GM23338 (cell line): Measurements from ENCODE around the gene ANAPC4. TPM values are rescaled to one million over a fixed set of nuclear protein-coding genes. Genes with fewer than 3 reads are reported as not detected.

ENCODE experiments used
- CREB1 ChIP-seq: fragments of 250-450 bp; sonication (Bioruptor Pico); IDR thresholded peaks from 2 replicates; pipeline ENCODE4 v1.5.0; 2020; ENCODE audit warnings: low read depth, mild to moderate bottlenecking, moderate library complexity
- EZH2 ChIP-seq: fragments of 200-600 bp; sonication (generic); IDR thresholded peaks from one replicate; pipeline ENCODE4 v1.8.0; 2017; ENCODE audit warnings: antibody characterized with exemption, mild to moderate bottlenecking, low read depth; ENCODE audit not compliant: unreplicated experiment
- EZH2phosphoT487 ChIP-seq: fragments of 200-600 bp; sonication (generic); IDR thresholded peaks from one replicate; pipeline ENCODE4 v1.8.1; 2018; ENCODE audit warnings: antibody characterized with exemption; ENCODE audit not compliant: unreplicated experiment
- JUNB ChIP-seq: IDR thresholded peaks from one replicate; pipeline ENCODE4 v1.6.1; 2016; ENCODE audit warnings: antibody characterized with exemption; ENCODE audit not compliant: unreplicated experiment
- NANOG ChIP-seq: IDR thresholded peaks from 2 replicates; pipeline ENCODE4 v1.6.1; 2016; ENCODE audit warnings: antibody characterized with exemption, borderline replicate concordance
- POLR2AphosphoS5 ChIP-seq: IDR thresholded peaks from 2 replicates; pipeline ENCODE4 v1.6.1; 2016; ENCODE audit warnings: antibody characterized with exemption, low read depth
- STAT1 ChIP-seq: IDR thresholded peaks from one replicate; pipeline ENCODE4 v1.6.1; 2016; ENCODE audit warnings: antibody characterized with exemption; ENCODE audit not compliant: unreplicated experiment
- ZNF114 ChIP-seq: fragments of 250-450 bp; sonication (Bioruptor Pico); IDR thresholded peaks from 2 replicates; pipeline ENCODE4 v1.5.0; 2020; ENCODE audit warnings: mild to moderate bottlenecking, moderate library complexity
- ZNF331 ChIP-seq: fragments of 250-450 bp; sonication (Bioruptor Pico); IDR thresholded peaks from 2 replicates; pipeline ENCODE4 v1.5.0; 2020; ENCODE audit warnings: low read depth, mild to moderate bottlenecking, moderate library complexity
- polyA plus RNA-seq: library from polyadenylated mRNA; unstranded; fragments of >200 nt; fragmentation: Nextera tagmentation; extraction: Ambion mirVana; gene quantifications from 2 replicates; pipeline ENCODE4 v1.2.1, GENCODE V29; 2016
- total RNA-seq: library from RNA; depleted of rRNA; stranded (reverse); fragments of >200 nt; shearing (Covaris generic); gene quantifications from 2 replicates; pipeline ENCODE4 v1.2.3, GENCODE V29; 2014
- TF ChIP-seq, protein P1 (sequence below): fragments of 250-450 bp; sonication (Bioruptor Pico); IDR thresholded peaks from 2 replicates; pipeline ENCODE4 v1.5.0; 2020; ENCODE audit warnings: mild to moderate bottlenecking, moderate library complexity
- TF ChIP-seq, protein P2 (sequence below), 2 experiments: fragments of 200-600 bp in 1 of 2; sonication (generic) in 1 of 2; conservative IDR thresholded peaks; 2 replicates each; pipeline versions ENCODE4 v1.5.1 to v1.6.1; 2016 to 2017; ENCODE audit warnings: antibody characterized with exemption in 2 of 2, low read depth in 2 of 2, mild to moderate bottlenecking in 2 of 2, moderate library complexity in 1 of 2
- TF ChIP-seq, protein P3 (sequence below): IDR thresholded peaks from 2 replicates; pipeline ENCODE4 v1.6.1; 2016; ENCODE audit warnings: antibody characterized with exemption

The ANAPC4 gene
- total and polyA plus RNA-seq, 2 experiments from 2014 or later, result 34.3 to 46.2 TPM

DNA sequence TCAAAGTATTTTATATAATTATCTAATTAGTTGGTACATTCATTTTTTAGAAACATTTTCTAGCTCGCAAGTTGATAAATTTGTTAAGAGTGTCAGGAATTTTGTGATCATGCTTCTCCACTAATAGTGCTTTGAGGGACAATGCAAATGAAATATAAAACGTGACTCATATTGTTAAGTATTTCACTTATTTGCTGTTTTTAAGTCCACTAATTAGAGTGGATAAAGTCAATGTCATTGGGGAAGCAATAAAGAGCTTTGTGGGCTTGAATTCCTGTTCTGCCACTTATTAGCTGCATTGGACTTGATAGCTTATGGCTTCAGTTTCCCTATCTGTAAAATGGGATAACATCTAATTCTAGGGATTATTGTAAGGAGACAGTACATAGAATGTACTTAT, 26.5 kb upstream of the ANAPC4 start (continued):
- TF ChIP-seq, protein P1, sequence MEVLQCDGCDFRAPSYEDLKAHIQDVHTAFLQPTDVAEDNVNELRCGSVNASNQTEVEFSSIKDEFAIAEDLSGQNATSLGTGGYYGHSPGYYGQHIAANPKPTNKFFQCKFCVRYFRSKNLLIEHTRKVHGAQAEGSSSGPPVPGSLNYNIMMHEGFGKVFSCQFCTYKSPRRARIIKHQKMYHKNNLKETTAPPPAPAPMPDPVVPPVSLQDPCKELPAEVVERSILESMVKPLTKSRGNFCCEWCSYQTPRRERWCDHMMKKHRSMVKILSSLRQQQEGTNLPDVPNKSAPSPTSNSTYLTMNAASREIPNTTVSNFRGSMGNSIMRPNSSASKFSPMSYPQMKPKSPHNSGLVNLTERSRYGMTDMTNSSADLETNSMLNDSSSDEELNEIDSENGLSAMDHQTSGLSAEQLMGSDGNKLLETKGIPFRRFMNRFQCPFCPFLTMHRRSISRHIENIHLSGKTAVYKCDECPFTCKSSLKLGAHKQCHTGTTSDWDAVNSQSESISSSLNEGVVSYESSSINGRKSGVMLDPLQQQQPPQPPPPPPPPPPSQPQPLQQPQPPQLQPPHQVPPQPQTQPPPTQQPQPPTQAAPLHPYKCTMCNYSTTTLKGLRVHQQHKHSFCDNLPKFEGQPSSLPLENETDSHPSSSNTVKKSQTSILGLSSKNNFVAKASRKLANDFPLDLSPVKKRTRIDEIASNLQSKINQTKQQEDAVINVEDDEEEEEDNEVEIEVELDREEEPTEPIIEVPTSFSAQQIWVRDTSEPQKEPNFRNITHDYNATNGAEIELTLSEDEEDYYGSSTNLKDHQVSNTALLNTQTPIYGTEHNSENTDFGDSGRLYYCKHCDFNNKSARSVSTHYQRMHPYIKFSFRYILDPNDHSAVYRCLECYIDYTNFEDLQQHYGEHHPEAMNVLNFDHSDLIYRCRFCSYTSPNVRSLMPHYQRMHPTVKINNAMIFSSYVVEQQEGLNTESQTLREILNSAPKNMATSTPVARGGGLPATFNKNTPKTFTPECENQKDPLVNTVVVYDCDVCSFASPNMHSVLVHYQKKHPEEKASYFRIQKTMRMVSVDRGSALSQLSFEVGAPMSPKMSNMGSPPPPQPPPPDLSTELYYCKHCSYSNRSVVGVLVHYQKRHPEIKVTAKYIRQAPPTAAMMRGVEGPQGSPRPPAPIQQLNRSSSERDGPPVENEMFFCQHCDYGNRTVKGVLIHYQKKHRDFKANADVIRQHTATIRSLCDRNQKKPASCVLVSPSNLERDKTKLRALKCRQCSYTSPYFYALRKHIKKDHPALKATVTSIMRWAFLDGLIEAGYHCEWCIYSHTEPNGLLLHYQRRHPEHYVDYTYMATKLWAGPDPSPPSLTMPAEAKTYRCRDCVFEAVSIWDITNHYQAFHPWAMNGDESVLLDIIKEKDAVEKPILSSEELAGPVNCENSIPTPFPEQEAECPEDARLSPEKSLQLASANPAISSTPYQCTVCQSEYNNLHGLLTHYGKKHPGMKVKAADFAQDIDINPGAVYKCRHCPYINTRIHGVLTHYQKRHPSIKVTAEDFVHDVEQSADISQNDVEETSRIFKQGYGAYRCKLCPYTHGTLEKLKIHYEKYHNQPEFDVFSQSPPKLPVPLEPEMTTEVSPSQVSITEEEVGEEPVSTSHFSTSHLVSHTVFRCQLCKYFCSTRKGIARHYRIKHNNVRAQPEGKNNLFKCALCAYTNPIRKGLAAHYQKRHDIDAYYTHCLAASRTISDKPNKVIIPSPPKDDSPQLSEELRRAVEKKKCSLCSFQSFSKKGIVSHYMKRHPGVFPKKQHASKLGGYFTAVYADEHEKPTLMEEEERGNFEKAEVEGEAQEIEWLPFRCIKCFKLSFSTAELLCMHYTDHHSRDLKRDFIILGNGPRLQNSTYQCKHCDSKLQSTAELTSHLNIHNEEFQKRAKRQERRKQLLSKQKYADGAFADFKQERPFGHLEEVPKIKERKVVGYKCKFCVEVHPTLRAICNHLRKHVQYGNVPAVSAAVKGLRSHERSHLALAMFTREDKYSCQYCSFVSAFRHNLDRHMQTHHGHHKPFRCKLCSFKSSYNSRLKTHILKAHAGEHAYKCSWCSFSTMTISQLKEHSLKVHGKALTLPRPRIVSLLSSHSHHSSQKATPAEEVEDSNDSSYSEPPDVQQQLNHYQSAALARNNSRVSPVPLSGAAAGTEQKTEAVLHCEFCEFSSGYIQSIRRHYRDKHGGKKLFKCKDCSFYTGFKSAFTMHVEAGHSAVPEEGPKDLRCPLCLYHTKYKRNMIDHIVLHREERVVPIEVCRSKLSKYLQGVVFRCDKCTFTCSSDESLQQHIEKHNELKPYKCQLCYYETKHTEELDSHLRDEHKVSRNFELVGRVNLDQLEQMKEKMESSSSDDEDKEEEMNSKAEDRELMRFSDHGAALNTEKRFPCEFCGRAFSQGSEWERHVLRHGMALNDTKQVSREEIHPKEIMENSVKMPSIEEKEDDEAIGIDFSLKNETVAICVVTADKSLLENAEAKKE (CRISPR knock-in tag), result no peak
- TF ChIP-seq NANOG (no peak), ZNF114 (no peak), CREB1 (CRISPR knock-in tag) (no peak), JUNB (no peak), EZH2phosphoT487 (no peak), EZH2 (no peak), STAT1 (no peak), ZNF331 (CRISPR knock-in tag) (no peak), POLR2AphosphoS5 (no peak)
- TF ChIP-seq, protein P2, sequence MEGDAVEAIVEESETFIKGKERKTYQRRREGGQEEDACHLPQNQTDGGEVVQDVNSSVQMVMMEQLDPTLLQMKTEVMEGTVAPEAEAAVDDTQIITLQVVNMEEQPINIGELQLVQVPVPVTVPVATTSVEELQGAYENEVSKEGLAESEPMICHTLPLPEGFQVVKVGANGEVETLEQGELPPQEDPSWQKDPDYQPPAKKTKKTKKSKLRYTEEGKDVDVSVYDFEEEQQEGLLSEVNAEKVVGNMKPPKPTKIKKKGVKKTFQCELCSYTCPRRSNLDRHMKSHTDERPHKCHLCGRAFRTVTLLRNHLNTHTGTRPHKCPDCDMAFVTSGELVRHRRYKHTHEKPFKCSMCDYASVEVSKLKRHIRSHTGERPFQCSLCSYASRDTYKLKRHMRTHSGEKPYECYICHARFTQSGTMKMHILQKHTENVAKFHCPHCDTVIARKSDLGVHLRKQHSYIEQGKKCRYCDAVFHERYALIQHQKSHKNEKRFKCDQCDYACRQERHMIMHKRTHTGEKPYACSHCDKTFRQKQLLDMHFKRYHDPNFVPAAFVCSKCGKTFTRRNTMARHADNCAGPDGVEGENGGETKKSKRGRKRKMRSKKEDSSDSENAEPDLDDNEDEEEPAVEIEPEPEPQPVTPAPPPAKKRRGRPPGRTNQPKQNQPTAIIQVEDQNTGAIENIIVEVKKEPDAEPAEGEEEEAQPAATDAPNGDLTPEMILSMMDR (conservative IDR thresholded peaks at IDR 0.05; ENCODE audit: low read depth in 2 of 2), result no peak
- TF ChIP-seq, protein P3, sequence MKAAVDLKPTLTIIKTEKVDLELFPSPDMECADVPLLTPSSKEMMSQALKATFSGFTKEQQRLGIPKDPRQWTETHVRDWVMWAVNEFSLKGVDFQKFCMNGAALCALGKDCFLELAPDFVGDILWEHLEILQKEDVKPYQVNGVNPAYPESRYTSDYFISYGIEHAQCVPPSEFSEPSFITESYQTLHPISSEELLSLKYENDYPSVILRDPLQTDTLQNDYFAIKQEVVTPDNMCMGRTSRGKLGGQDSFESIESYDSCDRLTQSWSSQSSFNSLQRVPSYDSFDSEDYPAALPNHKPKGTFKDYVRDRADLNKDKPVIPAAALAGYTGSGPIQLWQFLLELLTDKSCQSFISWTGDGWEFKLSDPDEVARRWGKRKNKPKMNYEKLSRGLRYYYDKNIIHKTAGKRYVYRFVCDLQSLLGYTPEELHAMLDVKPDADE, result no peak
